Measurements from ENCODE around the gene ERCC6L2.

ERCC6L2 gene

GRCh38 chr9:95930277-95930676, 54.8 kb downstream of the ERCC6L2 start:
- FAIRE-seq = no peak

- FAIRE-seq = no peak
These were observed 60.5 kb downstream of the ERCC6L2 start for GRCh38 chr9:95935861-95936578.

- FAIRE-seq = no peak
These were observed 61.1 kb downstream of the ERCC6L2 start for GRCh38 chr9:95936579-95937075.

- no peak for FAIRE-seq
These were observed 61.6 kb downstream of the ERCC6L2 start for GRCh38 chr9:95937131-95937530.

GRCh38 chr9:95938724-95939123, 63.2 kb downstream of the ERCC6L2 start:
- FAIRE-seq = no peak

- no peak for FAIRE-seq
These were observed 64.0 kb downstream of the ERCC6L2 start for GRCh38 chr9:95939472-95939871.

- no peak for FAIRE-seq
These were observed 64.8 kb downstream of the ERCC6L2 start for GRCh38 chr9:95940265-95940664.

- FAIRE-seq = no peak
These were observed 66.5 kb downstream of the ERCC6L2 start for GRCh38 chr9:95942016-95942415.

GRCh38 chr9:95947118-95947517, 71.6 kb downstream of the ERCC6L2 start:
- no peak for FAIRE-seq

GRCh38 chr9:95952471-95952870, 77.0 kb downstream of the ERCC6L2 start:
- FAIRE-seq = no peak

GRCh38 chr9:95953986-95954385, 78.5 kb downstream of the ERCC6L2 start:
- no peak for FAIRE-seq

GRCh38 chr9:95954940-95955339, 79.4 kb downstream of the ERCC6L2 start:
- FAIRE-seq = no peak

GRCh38 chr9:95962936-95963335, 87.4 kb downstream of the ERCC6L2 start:
- no peak for FAIRE-seq

GRCh38 chr9:95963659-95964058, 88.2 kb downstream of the ERCC6L2 start:
- FAIRE-seq = no peak

- FAIRE-seq = no peak
These were observed 90.8 kb downstream of the ERCC6L2 start for GRCh38 chr9:95966306-95966705.

GRCh38 chr9:95970317-95970716, 94.8 kb downstream of the ERCC6L2 start:
- no peak for FAIRE-seq

- no peak for FAIRE-seq
These were observed 96.3 kb downstream of the ERCC6L2 start for GRCh38 chr9:95971815-95972214.

- FAIRE-seq = no peak
These were observed 98.9 kb downstream of the ERCC6L2 start for GRCh38 chr9:95974389-95974788.

GRCh38 chr9:95977371-95977770, 101.9 kb downstream of the ERCC6L2 start:
- no peak for FAIRE-seq

GRCh38 chr9:95978106-95978505, 102.6 kb downstream of the ERCC6L2 start:
- no peak for FAIRE-seq

- no peak for FAIRE-seq
These were observed 104.0 kb downstream of the ERCC6L2 start for GRCh38 chr9:95979446-95979845.

- peak; percentile 93 for FAIRE-seq
These were observed 105.0 kb downstream of the ERCC6L2 start for GRCh38 chr9:95980262-95981125.

GRCh38 chr9:95981761-95982390, 106.4 kb downstream of the ERCC6L2 start:
- FAIRE-seq = no peak
